Mesenchymal stem cell (in vitro differentiated cells and primary cell): ENCODE measurements around the gene CAPN10.

Source experiments
- DNase-seq: peaks from one replicate; pipeline ENCODE4 v3.0.0-alpha.2; 2013
- H2AFZ ChIP-seq: one replicate; pipeline ENCODE4 v1.6.1; 2013; ENCODE audit warnings: low read depth, mild to moderate bottlenecking, control low read depth, inconsistent platforms, low read length, moderate library complexity
- H2AK5ac ChIP-seq: 2 replicates; pipeline ENCODE4 v1.6.1; 2013; ENCODE audit warnings: low read length, moderate library complexity, mild to moderate bottlenecking, inconsistent platforms; ENCODE audit not compliant: severe bottlenecking
- H2BK120ac ChIP-seq: one replicate; pipeline ENCODE4 v1.6.1; 2013; ENCODE audit warnings: low read depth, mild to moderate bottlenecking, inconsistent platforms, low read length, moderate library complexity
- H2BK12ac ChIP-seq, 2 experiments: one replicate each; pipeline ENCODE4 v1.6.1; 2013; ENCODE audit warnings: inconsistent platforms in 2 of 2, low read length in 2 of 2, mild to moderate bottlenecking in 2 of 2, moderate library complexity in 2 of 2, control low read depth in 1 of 2
- H2BK15ac ChIP-seq: one replicate; pipeline ENCODE4 v1.6.1; 2013; ENCODE audit warnings: mild to moderate bottlenecking, low read depth, inconsistent platforms; ENCODE audit not compliant: poor library complexity, severe bottlenecking
- H2BK5ac ChIP-seq: 2 replicates; pipeline ENCODE4 v1.6.1; 2013; ENCODE audit warnings: low read depth, mild to moderate bottlenecking, low read length, control low read depth, inconsistent platforms; ENCODE audit not compliant: poor library complexity, severe bottlenecking
- H3K14ac ChIP-seq, 2 experiments: one replicate each; pipeline ENCODE4 v1.6.1; 2013; ENCODE audit warnings: inconsistent platforms in 2 of 2, low read length in 2 of 2, control low read depth in 1 of 2, mild to moderate bottlenecking in 1 of 2, moderate library complexity in 1 of 2
- H3K18ac ChIP-seq, 2 experiments: one replicate each; pipeline ENCODE4 v1.6.1; 2013; ENCODE audit warnings: inconsistent platforms in 2 of 2, low read length in 2 of 2, control low read depth in 1 of 2, low read depth in 1 of 2, mild to moderate bottlenecking in 1 of 2
- H3K23ac ChIP-seq, 2 experiments: one replicate each; pipeline ENCODE4 v1.6.1; 2013; ENCODE audit warnings: inconsistent platforms in 2 of 2, low read length in 2 of 2, mild to moderate bottlenecking in 2 of 2, moderate library complexity in 2 of 2, control low read depth in 1 of 2
- H3K27ac ChIP-seq: 2 replicates; pipeline ENCODE4 v1.5.1; 2013; ENCODE audit warnings: mild to moderate bottlenecking, moderate library complexity, low read length, control low read depth, inconsistent platforms; ENCODE audit not compliant: poor library complexity, severe bottlenecking
- H3K27me3 ChIP-seq, 2 experiments: 2 replicates each; pipeline versions ENCODE4 v1.6.1 to v1.7.0; 2013; ENCODE audit warnings: low read length in 2 of 2, mild to moderate bottlenecking in 2 of 2, moderate library complexity in 2 of 2, control low read depth in 1 of 2, inconsistent platforms in 1 of 2; ENCODE audit not compliant: control insufficient read depth in 1 of 2, insufficient read depth in 1 of 2
- H3K36me3 ChIP-seq, 2 experiments: 2 replicates each; pipeline versions ENCODE4 v1.6.1 to v1.7.0; 2013; ENCODE audit warnings: low read length in 2 of 2, control low read depth in 1 of 2, inconsistent platforms in 1 of 2, low read depth in 1 of 2, mild to moderate bottlenecking in 1 of 2; ENCODE audit not compliant: insufficient read depth in 2 of 2, control insufficient read depth in 1 of 2
- H3K4ac ChIP-seq, 2 experiments: one replicate each; pipeline ENCODE4 v1.6.1; 2013; ENCODE audit warnings: inconsistent platforms in 2 of 2, low read length in 2 of 2, mild to moderate bottlenecking in 2 of 2, moderate library complexity in 2 of 2, control low read depth in 1 of 2, low read depth in 1 of 2
- H3K4me1 ChIP-seq: 2 replicates; pipeline ENCODE4 v1.6.1; 2013; ENCODE audit warnings: low read depth, low read length, control low read depth; ENCODE audit not compliant: control insufficient read depth, insufficient read depth
- H3K4me2 ChIP-seq: 2 replicates; pipeline ENCODE4 v1.6.1; 2013; ENCODE audit warnings: low read length, mild to moderate bottlenecking, inconsistent platforms; ENCODE audit not compliant: poor library complexity, severe bottlenecking
- H3K4me3 ChIP-seq, 2 experiments: 2 replicates each; pipeline versions ENCODE4 v1.5.1 to v1.7.0; 2013; ENCODE audit warnings: low read length in 2 of 2, mild to moderate bottlenecking in 2 of 2, control low read depth in 1 of 2, low read depth in 1 of 2; ENCODE audit not compliant: insufficient read depth in 1 of 2
- H3K79me1 ChIP-seq: replicated peaks from 2 replicates; pipeline ENCODE4 v1.6.1; 2013; ENCODE audit warnings: mild to moderate bottlenecking, control low read depth, low read length, inconsistent platforms; ENCODE audit not compliant: poor library complexity, severe bottlenecking
- H3K9ac ChIP-seq: 2 replicates; pipeline ENCODE4 v1.7.0; 2013; ENCODE audit warnings: mild to moderate bottlenecking, low read length, moderate library complexity
- H3K9me3 ChIP-seq: 2 replicates; pipeline ENCODE4 v1.7.0; 2013; ENCODE audit warnings: mild to moderate bottlenecking, low read length; ENCODE audit not compliant: control insufficient read depth
- H4K8ac ChIP-seq: one replicate; pipeline ENCODE4 v1.6.1; 2013; ENCODE audit warnings: inconsistent platforms, mild to moderate bottlenecking, low read length, moderate library complexity
- H4K91ac ChIP-seq: one replicate; pipeline ENCODE4 v1.6.1; 2013; ENCODE audit warnings: mild to moderate bottlenecking, low read length, inconsistent platforms
- WGBS: methylation state at CpG from one replicate; pipeline ENCODE4 v1.1.7; 2013; ENCODE audit warnings: mixed read lengths; 5-methylcytosine and 5-hydroxymethylcytosine counted together

The CAPN10 gene

GRCh38 chr2:240551288-240551687 lies 35.2 kb upstream of the CAPN10 start:
- no peak overlapping the region for H3K4me2 ChIP-seq
- H2BK120ac ChIP-seq: no peak overlapping the region
- H2BK15ac ChIP-seq: no peak overlapping the region
- H3K9ac ChIP-seq: no peak overlapping the region
- WGBS: 92% methylated on average over 4 of the region's 4 CpGs
- H2BK5ac ChIP-seq: no peak overlapping the region
- no peak overlapping the region for H4K91ac ChIP-seq
- H3K4me3 ChIP-seq: no peak overlapping the region
- no peak overlapping the region for H3K27ac ChIP-seq
- no peaks in the 10 kb centered on the region for H3K9me3 ChIP-seq
- H3K36me3 ChIP-seq: peaks cover 29 to 30% of the 10 kb centered on the region in 2 experiments
- no peak overlapping the region for H2AFZ ChIP-seq
- no peak overlapping the region for H2BK12ac ChIP-seq
- no peak for DNase-seq
- no peak overlapping the region for H4K8ac ChIP-seq
- H3K4ac ChIP-seq: no peak overlapping the region
- H2AK5ac ChIP-seq: no peak overlapping the region
- no peak overlapping the region for H3K18ac ChIP-seq
- H3K27me3 ChIP-seq: no peaks in the 10 kb centered on the region
- H3K14ac ChIP-seq: no peak overlapping the region
- H3K23ac ChIP-seq: no peak overlapping the region
- H3K4me1 ChIP-seq: peaks cover 9% of the 10 kb centered on the region
- H3K79me1 ChIP-seq: peaks cover 34% of the 10 kb centered on the region

- H3K14ac ChIP-seq: no peak overlapping the region
- H2BK15ac ChIP-seq: no peak overlapping the region
- H3K27me3 ChIP-seq: no peaks in the 10 kb centered on the region
- H2AFZ ChIP-seq: no peak overlapping the region
- peaks cover 12% of the 10 kb centered on the region for H3K4me1 ChIP-seq
- H3K9me3 ChIP-seq: no peaks in the 10 kb centered on the region
- H3K18ac ChIP-seq: no peak overlapping the region
- peaks cover 39% of the 10 kb centered on the region for H3K79me1 ChIP-seq
- H2AK5ac ChIP-seq: no peak overlapping the region
- H3K36me3 ChIP-seq: peaks cover 29 to 33% of the 10 kb centered on the region in 2 experiments
- H4K91ac ChIP-seq: no peak overlapping the region
- no peak overlapping the region for H3K4me2 ChIP-seq
- no peak overlapping the region for H3K27ac ChIP-seq
- H2BK12ac ChIP-seq: no peak overlapping the region
- 0% methylated on average over 1 of the region's 1 CpG for WGBS
- H3K23ac ChIP-seq: no peak overlapping the region
- H2BK5ac ChIP-seq: no peak overlapping the region
- H4K8ac ChIP-seq: no peak overlapping the region
- no peak overlapping the region for H3K4ac ChIP-seq
- DNase-seq: no peak
- no peak overlapping the region for H3K9ac ChIP-seq
- H2BK120ac ChIP-seq: no peak overlapping the region
- no peak overlapping the region for H3K4me3 ChIP-seq
These were observed 34.7 kb upstream of the CAPN10 start for GRCh38 chr2:240551811-240552210.

GRCh38 chr2:240553956-240554480 lies 32.5 kb upstream of the CAPN10 start:
- H3K36me3 ChIP-seq: peaks cover 33 to 34% of the 10 kb centered on the region in 2 experiments
- peaks cover 31% of the 10 kb centered on the region for H3K4me1 ChIP-seq
- no peak overlapping the region for H3K18ac ChIP-seq
- H3K79me1 ChIP-seq: peaks cover 54% of the 10 kb centered on the region
- no peak overlapping the region for H3K4ac ChIP-seq
- H4K8ac ChIP-seq: no peak overlapping the region
- no peak for DNase-seq
- H3K27ac ChIP-seq: no peak overlapping the region
- H3K4me2 ChIP-seq: no peak overlapping the region
- no peaks in the 10 kb centered on the region for H3K27me3 ChIP-seq
- H2BK12ac ChIP-seq: no peak overlapping the region
- H3K23ac ChIP-seq: no peak overlapping the region
- no peak overlapping the region for H3K9ac ChIP-seq
- H3K9me3 ChIP-seq: no peaks in the 10 kb centered on the region
- no peak overlapping the region for H3K14ac ChIP-seq
- no peak overlapping the region for H2BK5ac ChIP-seq
- H2AK5ac ChIP-seq: no peak overlapping the region
- H2BK15ac ChIP-seq: no peak overlapping the region
- H2BK120ac ChIP-seq: no peak overlapping the region
- WGBS: 95% methylated on average over 7 of the region's 7 CpGs
- H4K91ac ChIP-seq: no peak overlapping the region
- no peak overlapping the region for H2AFZ ChIP-seq
- no peak overlapping the region for H3K4me3 ChIP-seq

- peak overlapping the region in 1 of 2 experiments; percentile 46 for H3K23ac ChIP-seq
These were observed 31.6 kb upstream of the CAPN10 start for GRCh38 chr2:240554767-240555493.

More at GRCh38 chr2:240554767-240555493, 31.6 kb upstream of the CAPN10 start:
- H3K4me1 ChIP-seq: peaks cover 36% of the 10 kb centered on the region
- no peak overlapping the region for H2BK12ac ChIP-seq
- peaks cover 61% of the 10 kb centered on the region for H3K79me1 ChIP-seq
- DNase-seq: no peak
- peak overlapping the region in 1 of 2 experiments; percentile 24 for H3K4ac ChIP-seq
- peaks cover 33 to 34% of the 10 kb centered on the region in 2 experiments for H3K36me3 ChIP-seq
- H3K27ac ChIP-seq: no peak overlapping the region
- no peaks in the 10 kb centered on the region for H3K27me3 ChIP-seq
- no peak overlapping the region for H3K4me3 ChIP-seq
- no peak overlapping the region for H3K9ac ChIP-seq
- H2AK5ac ChIP-seq: no peak overlapping the region
- no peak overlapping the region for H3K18ac ChIP-seq
- H3K9me3 ChIP-seq: no peaks in the 10 kb centered on the region
- no peak overlapping the region for H4K91ac ChIP-seq
- no peak overlapping the region for H2BK15ac ChIP-seq
- H2BK120ac ChIP-seq: no peak overlapping the region
- no peak overlapping the region for H2AFZ ChIP-seq
- WGBS: 95% methylated on average over 15 of the region's 17 CpGs
- H2BK5ac ChIP-seq: no peak overlapping the region
- no peak overlapping the region for H3K4me2 ChIP-seq
- no peak overlapping the region for H3K14ac ChIP-seq
- no peak overlapping the region for H4K8ac ChIP-seq
